HG02759 (cell line): Measurements from ENCODE around the gene DOC2B.
"Not testable (repeated sequence)": the region's sequence is repeated elsewhere in the genome, so short reads cannot be mapped to it uniquely, and the experiment has no call there.

ENCODE experiments used
- ATAC-seq: cut with Tn5 transposase; IDR thresholded peaks from one replicate; pipeline ENCODE4 v1.9.1; 2021; ENCODE audit warnings: mild to moderate bottlenecking, moderate library complexity; ENCODE audit not compliant: unreplicated experiment

DOC2B gene

DNA sequence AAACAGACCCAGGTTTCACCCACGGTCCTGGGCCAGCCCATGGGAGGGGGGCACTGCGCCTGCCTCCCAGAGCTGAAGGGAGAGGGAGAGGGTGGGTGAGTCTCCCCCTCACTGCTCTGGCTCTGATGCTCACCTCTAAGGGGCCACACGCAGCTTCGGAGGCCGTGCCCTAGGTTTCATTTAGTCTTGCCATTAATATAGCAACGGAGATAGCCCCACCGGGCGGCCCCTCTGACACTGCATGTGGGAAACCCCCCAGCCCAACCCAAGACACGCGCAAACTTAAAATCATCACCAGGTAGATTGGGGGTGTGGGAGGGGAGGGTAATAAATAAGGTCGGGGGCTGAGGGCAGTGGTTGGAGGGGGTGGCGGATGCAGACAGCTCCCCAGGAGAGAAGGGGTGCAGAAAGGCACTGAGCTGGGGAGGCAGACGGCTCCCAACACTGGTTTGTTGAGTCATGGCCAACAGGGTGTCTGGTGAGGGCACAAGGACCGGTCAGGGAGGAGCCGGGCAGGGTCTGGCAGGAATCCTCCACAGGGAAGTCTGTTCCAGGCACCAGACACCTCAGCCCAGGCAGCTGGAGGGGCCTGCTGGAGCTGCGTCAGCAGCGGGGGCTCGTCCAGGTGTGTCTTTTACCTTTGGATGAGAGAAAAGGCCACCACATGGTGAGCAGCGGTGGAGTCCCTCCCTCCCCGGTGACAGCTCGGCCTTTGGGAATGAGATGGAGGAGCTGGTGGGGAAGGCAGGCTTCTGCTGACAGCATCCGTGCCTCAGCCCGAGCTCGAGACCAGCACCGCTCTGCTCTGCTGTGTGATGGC, 32.0 kb upstream of the DOC2B start:
- ATAC-seq: no peak

DNA sequence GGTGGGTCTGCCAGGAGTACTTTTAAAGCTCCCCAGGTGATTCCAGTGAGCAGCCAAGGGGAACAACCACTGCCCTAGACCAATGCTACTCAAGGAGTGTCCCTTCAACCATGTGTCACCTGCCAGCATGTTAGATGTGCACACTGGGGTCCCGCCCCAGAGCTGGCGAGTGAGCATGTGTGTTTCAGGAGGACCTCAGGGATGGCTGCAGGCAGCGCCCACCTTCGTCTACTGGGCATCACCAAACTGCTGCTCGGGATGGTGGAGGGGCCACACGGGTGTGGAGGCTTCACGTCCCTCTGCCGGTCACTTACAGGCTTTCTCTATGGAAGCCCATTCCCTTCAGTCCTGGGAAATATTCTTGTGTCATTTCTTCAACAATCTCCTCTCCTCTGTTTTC, 29.0 kb upstream of the DOC2B start:
- no peak for ATAC-seq

DNA sequence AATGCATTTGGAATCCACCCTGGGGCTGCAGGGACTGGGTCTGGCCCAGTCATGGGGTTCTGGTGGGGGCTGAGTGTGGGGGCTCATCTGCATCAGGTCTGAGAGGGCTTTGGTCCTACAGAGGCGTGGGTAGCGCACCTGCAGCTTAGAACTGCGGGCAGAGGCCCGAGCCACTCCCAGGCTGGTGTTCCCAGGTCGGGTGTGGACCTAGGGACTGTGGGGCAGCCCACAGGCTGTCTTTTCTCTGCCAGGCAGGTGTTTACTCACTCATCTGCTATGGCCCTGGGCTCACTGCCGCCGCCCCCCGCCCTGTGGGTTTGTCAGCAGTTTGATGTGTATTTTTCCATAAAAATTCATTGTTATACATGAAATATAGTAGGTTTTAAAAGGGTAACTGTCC, 27.0 kb upstream of the DOC2B start:
- no peak for ATAC-seq

- no peak for ATAC-seq
These were observed 26.3 kb upstream of the DOC2B start for GRCh38 chr17:207775-208174.

DNA sequence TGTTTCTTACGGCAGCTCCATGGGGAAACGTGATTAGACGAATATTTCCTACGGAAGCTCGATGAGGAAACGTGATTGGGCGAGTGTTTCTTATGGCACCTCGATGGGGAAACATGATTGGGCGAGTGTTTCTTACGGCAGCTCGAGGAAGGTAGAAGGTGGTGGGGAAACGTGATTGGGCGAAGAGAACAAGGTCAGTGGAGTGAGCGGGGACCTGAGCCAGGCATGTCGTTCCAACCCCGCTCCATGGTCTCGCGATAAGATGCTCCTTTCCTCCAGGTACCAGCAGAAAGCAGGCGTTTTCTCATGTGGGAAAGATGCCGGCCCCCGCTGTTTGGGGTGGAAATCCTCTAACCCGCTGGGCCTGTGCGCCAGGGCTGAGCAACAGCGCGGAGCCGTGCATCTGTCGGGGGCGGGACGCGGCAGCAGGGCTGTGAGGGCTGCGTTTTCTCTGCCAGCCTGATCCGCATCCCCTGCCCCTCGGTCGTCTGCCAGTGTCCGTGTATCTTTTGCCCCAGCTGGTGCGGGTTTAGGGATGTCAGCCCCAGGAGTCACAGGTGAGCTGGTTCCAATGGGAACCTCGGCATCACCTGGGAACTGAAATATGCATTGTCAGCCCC, 25.6 kb upstream of the DOC2B start:
- no peak for ATAC-seq

DNA sequence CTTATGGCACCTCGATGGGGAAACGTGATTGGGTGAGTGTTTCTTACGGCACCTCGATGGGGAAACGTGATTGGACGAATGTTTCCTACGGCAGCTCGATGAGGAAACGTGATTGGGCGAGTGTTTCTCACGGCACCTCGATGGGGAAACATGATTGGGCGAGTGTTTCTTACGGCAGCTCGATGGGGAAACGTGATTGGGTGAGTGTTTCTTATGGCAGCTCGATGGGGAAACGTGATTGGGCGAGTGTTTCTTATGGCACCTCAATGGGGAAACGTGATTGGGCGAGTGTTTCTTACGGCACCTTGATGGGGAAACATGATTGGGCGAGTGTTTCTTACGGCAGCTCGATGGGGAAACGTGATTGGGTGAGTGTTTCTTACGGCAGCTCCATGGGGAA, 25.0 kb upstream of the DOC2B start:
- ATAC-seq: not testable (repeated sequence)

DNA sequence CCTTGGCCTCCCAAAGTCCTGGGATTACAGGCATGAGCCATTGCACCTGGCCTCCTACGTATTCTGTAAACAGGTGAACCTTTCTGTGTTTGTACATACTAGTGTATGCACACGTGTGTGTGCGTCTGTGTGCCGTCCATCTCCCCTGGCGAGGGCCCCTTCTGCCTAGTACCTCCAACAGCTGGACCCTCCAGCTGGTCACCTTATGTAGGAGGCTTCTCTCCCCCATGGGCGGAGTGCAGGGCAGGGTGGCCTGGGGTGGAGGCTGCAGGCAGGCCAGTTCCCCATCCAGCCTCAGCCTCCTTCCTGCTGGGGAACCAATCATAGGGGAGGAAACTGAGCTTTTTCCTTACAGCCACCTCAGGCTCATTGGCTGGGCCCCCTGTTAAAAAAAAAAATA, 24.4 kb upstream of the DOC2B start:
- ATAC-seq: no peak

GRCh38 chr17:205148-205669, 23.8 kb upstream of the DOC2B start:
- no peak for ATAC-seq

DNA sequence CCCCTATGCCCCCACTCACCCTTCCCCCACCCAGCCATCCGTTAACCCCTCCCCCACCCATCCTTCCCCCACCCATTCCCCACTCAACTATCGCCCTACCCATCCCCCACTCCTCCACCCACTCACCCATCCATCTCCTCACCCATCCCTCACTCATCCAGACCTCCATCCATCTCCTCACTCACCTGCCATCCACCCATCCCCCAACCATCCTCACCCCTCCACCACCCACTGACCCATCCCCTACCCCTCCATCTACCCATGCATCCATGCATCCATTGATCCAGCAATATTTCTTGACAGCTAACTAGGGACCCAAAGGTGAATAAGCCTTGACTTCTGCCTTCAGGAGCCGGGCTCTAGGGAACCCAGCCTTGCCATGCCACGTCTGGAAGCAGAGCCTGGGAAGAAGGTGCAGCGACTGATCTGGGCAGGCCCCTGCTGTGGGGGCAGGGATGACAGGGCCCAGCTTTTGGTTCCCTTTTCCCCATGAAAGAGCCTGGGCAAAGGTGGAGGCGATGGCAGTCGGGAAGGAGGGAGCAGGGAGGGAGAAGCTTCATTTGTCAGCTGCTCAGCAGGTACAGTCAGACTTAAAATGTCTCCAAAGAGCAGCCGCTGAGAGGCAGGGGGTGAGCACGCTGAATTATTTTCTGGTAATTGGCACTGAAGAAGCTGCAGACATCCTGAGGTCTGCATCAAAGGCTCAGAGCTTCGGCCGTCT, 23.1 kb upstream of the DOC2B start:
- no peak for ATAC-seq

GRCh38 chr17:202501-202951, 21.1 kb upstream of the DOC2B start:
- no peak for ATAC-seq

GRCh38 chr17:201736-202135, 20.3 kb upstream of the DOC2B start:
- ATAC-seq: not testable (repeated sequence)

DNA sequence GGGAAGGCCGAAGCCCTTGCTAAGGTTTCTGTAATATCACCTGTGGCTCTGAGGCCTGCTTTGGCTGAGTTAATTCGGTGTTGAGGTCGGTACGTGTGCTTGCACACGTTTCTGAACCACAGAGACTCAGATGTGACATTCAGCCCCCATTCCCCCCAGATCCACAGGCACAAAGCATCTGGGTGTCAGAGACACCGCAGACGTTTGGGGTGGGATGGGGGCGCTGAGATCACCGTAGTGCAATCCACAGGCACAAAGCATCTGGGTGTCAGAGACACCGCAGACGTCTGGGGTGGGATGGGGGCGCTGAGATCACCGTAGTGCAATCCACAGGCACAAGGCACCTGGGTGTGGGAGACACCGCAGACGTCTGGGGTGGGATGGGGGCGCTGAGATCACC, 19.8 kb upstream of the DOC2B start:
- ATAC-seq: not testable (repeated sequence)

GRCh38 chr17:200586-200985, 19.1 kb upstream of the DOC2B start:
- no peak for ATAC-seq

GRCh38 chr17:199806-200545, 18.5 kb upstream of the DOC2B start:
- ATAC-seq: no peak

- ATAC-seq: no peak
These were observed 17.7 kb upstream of the DOC2B start for GRCh38 chr17:199191-199604.

DNA sequence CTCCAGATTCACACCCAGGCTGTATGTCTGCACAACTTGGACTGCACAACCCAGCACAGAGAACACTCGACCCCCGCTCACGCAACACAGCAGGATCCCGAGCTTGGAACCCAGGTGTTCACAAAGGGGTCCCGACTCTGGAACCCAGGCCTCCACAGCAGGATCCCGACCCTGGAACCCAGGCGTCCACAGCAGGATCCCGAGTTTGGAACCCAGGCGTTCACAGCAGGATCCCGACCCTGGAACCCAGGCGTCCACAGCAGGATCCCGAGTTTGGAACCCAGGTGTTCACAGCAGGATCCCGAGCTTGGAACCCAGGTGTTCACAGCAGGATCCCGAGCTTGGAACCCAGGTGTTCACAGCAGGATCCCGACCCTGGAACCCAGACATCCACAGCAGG, 16.8 kb upstream of the DOC2B start:
- ATAC-seq: not testable (repeated sequence)

GRCh38 chr17:197352-197751, 15.9 kb upstream of the DOC2B start:
- no peak for ATAC-seq

- no peak for ATAC-seq
These were observed 13.6 kb upstream of the DOC2B start for GRCh38 chr17:194828-195602.

- ATAC-seq: no peak
These were observed 12.7 kb upstream of the DOC2B start for GRCh38 chr17:193841-194806.
